ENCODE data around the gene SPEM1. TPM values are rescaled to one million over a fixed set of nuclear protein-coding genes. Genes with fewer than 3 reads are reported as not detected.

SPEM1 gene
- total RNA-seq, 1 donor from 2014 or later: 0.23 TPM

GRCh38 chr17:7411427-7411750, 8.7 kb upstream of the SPEM1 start:
- Histone ChIP-seq H3K4me2 (ENCODE audit: low read length) (no peak overlapping the region), H3K4me3 (ENCODE audit: insufficient read depth, low read depth, low read length) (no peak overlapping the region), H4K20me1 (ENCODE audit: insufficient read depth, low read length) (peaks cover 15% of the 10 kb centered on the region), H3K27ac (ENCODE audit: low read depth, low read length) (no peak overlapping the region), H3K27me3 (ENCODE audit: insufficient read depth, low read length) (no peaks in the 10 kb centered on the region), H3K9ac (ENCODE audit: low read length) (no peak overlapping the region), H2AFZ (ENCODE audit: low read depth, low read length) (no peak overlapping the region), H3K79me2 (ENCODE audit: insufficient read depth, low read length) (peaks cover 5% of the 10 kb centered on the region), H3K4me1 (ENCODE audit: insufficient read depth, low read length) (peaks cover 8% of the 10 kb centered on the region), H3K36me3 (ENCODE audit: insufficient read depth, low read length) (peaks cover 3% of the 10 kb centered on the region), H3K9me3 (ENCODE audit: insufficient read depth, low read depth, low read length) (no peaks in the 10 kb centered on the region)
- H3K36me3 Mint-ChIP-seq (ENCODE audit: low read depth, unreplicated experiment): peaks cover 39% of the 10 kb centered on the region
- DNase-seq (ENCODE audit: low read depth) (no peak), FAIRE-seq (no peak)
- TF ChIP-seq CTCF (IDR thresholded peaks at IDR 0.05; ENCODE audit: insufficient read depth, low read depth, low read length): no peak
- no peak for TF ChIP-seq EZH2 (IDR thresholded peaks at IDR 0.05; ENCODE audit: insufficient read depth, low read length)
- H3K4me1 Mint-ChIP-seq (ENCODE audit: low read depth, unreplicated experiment): peaks cover 8% of the 10 kb centered on the region
- H3K27me3 Mint-ChIP-seq (ENCODE audit: low read depth, unreplicated experiment): no peaks in the 10 kb centered on the region
- no peaks in the 10 kb centered on the region for H3K9me3 Mint-ChIP-seq (ENCODE audit: unreplicated experiment)
- no peak overlapping the region for H3K4me3 Mint-ChIP-seq (ENCODE audit: unreplicated experiment)
- H3K27ac Mint-ChIP-seq (ENCODE audit: unreplicated experiment): no peak overlapping the region

- Mint-ChIP-seq H3K27ac (ENCODE audit: unreplicated experiment) (peak overlapping the region; percentile 34), H3K4me1 (ENCODE audit: low read depth, unreplicated experiment) (peaks cover 4% of the 10 kb centered on the region)
Observed at GRCh38 chr17:7413346-7413985, 6.7 kb upstream of the SPEM1 start.

More at GRCh38 chr17:7413346-7413985, 6.7 kb upstream of the SPEM1 start:
- Mint-ChIP-seq H3K27me3 (ENCODE audit: low read depth, unreplicated experiment) (no peaks in the 10 kb centered on the region), H3K36me3 (ENCODE audit: low read depth, unreplicated experiment) (peaks cover 43% of the 10 kb centered on the region), H3K4me3 (ENCODE audit: unreplicated experiment) (no peak overlapping the region), H3K9me3 (ENCODE audit: unreplicated experiment) (no peaks in the 10 kb centered on the region)
- FAIRE-seq: no peak
- H3K79me2 ChIP-seq (ENCODE audit: insufficient read depth, low read length): no peaks in the 10 kb centered on the region
- TF ChIP-seq CTCF (IDR thresholded peaks at IDR 0.05; ENCODE audit: insufficient read depth, low read depth, low read length) (no peak), EZH2 (IDR thresholded peaks at IDR 0.05; ENCODE audit: insufficient read depth, low read length) (no peak)
- no peaks in the 10 kb centered on the region for H3K9me3 ChIP-seq (ENCODE audit: insufficient read depth, low read depth, low read length)
- peaks cover 8% of the 10 kb centered on the region for H3K4me1 ChIP-seq (ENCODE audit: insufficient read depth, low read length)
- H3K36me3 ChIP-seq (ENCODE audit: insufficient read depth, low read length): peaks cover 3% of the 10 kb centered on the region
- peaks cover 13% of the 10 kb centered on the region for H4K20me1 ChIP-seq (ENCODE audit: insufficient read depth, low read length)
- H3K27me3 ChIP-seq (ENCODE audit: insufficient read depth, low read length): no peaks in the 10 kb centered on the region
- H3K9ac ChIP-seq (ENCODE audit: low read length): no peak overlapping the region
- no peak overlapping the region for H3K27ac ChIP-seq (ENCODE audit: low read depth, low read length)
- H3K4me2 ChIP-seq (ENCODE audit: low read length): peak overlapping the region; percentile 11
- peak; percentile 30 for DNase-seq (ENCODE audit: low read depth)
- H3K4me3 ChIP-seq (ENCODE audit: insufficient read depth, low read depth, low read length): no peak overlapping the region
- no peak overlapping the region for H2AFZ ChIP-seq (ENCODE audit: low read depth, low read length)

Measured in astrocyte (in vitro differentiated cells and primary cell).